Body of pancreas (tissue), 4 donors: ENCODE data around the gene GNG14.

ENCODE experiments used
- CTCF ChIP-seq, 7 experiments: fragments of 450-650 bp in 4 of 7; fragments of 200-600 bp in 3 of 7; sonication (generic) in 3 of 7; IDR thresholded peaks; one replicate each; pipeline ENCODE4 v1.5.1; 2016 to 2019; ENCODE audit warnings: antibody characterized with exemption in 7 of 7
- POLR2A ChIP-seq, 3 donors: fragments of 450-650 bp; IDR thresholded peaks; one replicate each; pipeline ENCODE4 v1.6.1; 2016; ENCODE audit warnings: antibody characterized with exemption in 3 of 3, mild to moderate bottlenecking in 2 of 3

- TF ChIP-seq CTCF (IDR thresholded peaks at IDR 0.05) (no peak), POLR2A (IDR thresholded peaks at IDR 0.05) (no peak)
Observed at GRCh38 chr19:12687496-12688196, at the start of gene GNG14.
